ENCODE data around the gene PAPOLG. TPM values are rescaled to one million over a fixed set of nuclear protein-coding genes. Genes with fewer than 3 reads are reported as not detected.

Gene PAPOLG
- 10.7 TPM for total RNA-seq
- long read RNA-seq, partial matches to known transcripts = 8 of 10 reads
- long read RNA-seq, other reads (novel, unspliced or antisense) = 2 of 10 reads

DNA sequence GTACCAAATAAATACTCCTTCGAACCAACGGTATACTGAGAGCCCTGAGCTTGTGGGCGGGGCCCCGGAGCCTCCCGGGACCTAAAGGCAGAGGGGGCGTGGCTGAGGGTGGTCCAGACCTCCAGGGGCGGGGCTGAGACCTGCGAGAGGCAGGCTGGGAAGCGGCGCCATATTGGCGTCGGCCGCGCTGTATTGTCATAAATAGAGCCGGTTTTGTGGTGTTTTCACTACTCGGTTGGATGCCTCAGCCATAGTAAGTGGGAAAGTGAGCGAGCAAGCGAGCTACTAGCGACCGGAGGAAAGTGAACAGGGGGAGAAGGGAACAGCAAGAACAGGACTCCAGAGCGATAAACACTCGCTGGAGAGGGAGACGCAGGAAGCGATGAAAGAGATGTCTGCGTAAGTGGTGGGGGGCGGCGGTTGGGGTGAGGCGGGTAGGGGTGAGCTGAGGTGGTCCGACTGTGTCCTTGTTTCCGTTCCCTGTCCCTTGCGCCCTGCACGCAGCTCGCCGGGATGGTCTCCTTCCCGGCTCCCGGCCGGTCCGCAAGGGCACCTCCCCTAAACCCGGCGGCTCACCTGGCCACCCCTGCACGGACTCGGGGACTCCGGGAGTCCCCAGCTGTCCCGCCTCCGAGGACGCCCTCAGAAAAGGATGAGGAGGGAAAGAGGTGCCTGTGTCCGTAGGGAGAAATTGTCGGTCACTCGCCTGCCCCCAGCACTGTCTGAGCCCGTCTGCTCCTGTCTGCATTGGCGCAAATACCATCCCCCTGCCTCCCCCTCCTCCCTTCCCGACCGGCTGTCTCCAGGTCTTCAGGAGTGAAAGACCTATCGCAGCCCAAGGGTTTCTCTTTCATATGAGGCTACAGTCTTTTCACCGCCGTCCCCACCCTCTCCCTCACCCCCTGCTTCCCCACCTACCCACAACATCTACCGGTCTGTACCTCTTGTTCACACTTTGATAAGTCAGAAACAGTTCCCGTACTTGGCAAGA, at the start of gene PAPOLG:
TSS of gene PAPOLG (plus strand) at position 172 of the 991 bp plus-strand sequence. CDS start at position 383, 211 bp downstream.
- DNase-seq (ENCODE audit: low spot score) = peak; percentile 96

DNA sequence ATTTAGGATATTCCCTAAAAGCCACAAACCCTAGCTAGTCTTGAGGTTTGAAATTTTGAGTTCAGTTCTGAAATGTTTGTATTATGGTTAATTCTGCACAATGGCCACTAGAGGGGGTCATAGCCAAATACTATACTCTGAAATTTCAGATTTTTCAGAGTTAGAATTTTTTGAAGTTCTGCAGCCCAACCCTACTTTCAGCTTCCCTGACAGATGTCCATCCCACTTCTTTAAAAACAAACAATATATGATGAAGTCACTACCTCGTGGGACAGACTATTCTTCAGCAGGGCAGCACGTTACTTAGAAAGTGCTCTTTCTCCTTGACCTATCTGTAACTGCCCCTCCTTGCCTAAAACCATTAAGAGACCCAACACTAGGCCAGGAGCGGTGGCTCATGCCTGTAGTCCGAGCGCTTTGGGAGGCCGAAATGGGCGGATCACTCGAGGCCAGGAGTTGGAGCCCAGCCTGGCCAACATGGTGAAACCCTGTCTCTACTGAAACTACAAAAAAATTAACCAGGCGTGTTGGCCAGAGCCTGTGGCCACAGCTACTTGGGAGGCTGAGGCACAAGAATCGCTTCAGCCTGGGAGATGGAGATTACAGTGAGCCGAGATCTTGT, 48.2 kb upstream of the PAPOLG start:
- no peak for DNase-seq (ENCODE audit: low spot score)

DNA sequence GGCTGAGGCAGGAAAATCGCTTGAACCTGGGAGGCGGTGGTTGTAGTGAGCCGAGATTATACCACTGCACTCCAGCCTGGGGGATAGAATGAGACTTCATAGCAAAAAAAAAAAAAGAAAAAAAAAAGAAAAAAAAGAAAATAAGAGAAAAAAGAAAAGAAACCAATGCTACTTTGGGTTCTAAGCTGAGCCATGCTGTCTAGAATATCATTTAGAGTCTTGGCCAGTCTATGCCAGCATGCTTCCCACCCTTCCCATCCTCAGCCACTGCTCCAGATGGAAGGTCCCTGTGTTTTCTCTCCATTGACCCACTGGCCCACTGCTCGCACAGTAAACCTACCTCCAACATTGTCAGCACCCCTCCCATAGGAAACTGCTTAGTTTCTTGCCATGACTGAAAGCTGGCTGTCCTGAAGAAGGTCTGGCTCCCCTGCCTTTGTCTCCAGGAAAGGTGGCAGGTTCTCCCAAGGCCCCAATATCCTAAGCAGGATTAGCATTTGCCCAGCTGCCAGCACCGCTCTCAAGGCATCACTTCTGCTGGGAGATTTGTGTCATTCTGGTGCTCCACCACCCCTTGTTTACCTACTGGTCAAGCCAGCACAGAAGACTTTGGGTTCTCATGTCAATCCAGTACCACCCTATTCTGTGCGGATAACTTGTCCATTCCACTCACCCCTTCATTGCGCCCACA, 47.3 kb upstream of the PAPOLG start:
- DNase-seq (ENCODE audit: low spot score) = no peak

DNA sequence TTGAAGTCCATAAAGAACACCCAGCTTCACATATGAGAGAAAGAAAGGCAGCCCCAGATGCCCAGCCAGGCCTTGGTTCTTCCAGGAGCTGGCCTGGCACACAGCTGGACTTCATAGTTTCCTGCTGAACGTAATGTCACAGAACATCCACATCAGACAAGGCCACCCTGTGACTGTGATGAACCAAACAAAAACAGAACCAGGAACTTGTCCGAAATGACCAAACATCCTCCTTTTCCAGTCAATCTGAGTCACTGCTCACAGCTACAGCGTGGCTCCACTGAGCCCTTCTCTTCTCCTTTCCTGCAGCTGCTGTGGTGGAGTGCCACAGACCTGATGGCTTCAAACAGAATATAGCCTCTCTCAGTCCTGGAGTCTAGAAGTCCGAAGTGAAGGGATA, 45.4 kb upstream of the PAPOLG start:
- no peak for DNase-seq (ENCODE audit: low spot score)

DNA sequence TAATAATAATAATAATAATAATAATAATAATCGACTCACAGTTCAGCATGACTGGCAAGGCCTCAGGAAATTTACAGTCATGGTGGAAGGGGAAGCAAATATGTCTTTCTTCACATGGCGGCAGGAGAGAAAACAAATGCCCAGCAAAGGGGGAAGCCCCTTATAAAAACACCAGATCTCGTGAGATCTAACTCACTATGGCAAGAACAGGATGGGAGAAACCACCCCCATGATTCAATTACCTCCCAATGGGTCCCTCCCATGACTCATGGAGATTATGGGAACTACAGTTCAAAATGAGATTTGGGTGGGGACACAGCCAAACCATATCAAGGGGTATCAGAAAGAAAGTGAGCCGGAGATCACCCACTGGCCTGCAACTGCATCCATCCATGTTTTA, 40.5 kb upstream of the PAPOLG start:
- DNase-seq (ENCODE audit: low spot score) = no peak

DNA sequence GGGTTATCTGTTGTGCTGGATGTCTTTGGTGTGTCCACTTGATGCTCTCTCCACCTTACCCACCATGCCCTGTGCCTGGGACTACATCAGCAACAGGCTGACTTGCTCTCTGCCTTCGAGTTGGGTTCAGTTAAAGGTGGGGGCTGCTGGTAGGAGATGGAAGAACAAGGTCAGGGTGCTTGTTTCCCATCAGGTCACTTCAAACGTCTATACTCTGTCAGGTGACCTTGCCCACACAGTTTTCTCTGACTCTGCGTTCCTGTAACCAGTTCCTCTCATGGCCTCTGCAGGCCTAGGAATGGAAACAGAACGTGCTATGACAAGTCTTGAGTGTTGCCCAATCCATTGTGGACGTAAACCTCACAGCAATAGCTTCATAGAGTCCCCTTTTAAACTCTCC, 38.4 kb upstream of the PAPOLG start:
- DNase-seq (ENCODE audit: low spot score) = no peak

DNA sequence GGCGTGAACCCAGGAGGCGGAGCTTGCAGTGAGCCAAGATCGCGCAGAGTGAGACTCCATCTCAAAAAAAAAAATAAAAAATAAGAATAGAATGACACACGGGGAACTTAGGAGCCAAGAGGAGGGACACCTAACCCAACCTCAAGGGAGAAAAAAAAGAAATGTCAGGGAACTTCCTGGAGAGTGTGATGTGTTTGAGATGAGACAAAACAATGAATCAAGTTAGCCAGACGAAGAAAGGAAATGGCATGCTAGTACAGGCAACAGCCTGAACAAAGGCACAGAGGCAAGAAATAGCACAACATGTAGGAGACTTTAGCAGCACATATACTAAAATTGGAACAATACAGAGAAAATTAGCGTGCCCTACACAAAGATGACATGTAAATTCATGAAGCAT, 36.7 kb upstream of the PAPOLG start:
- DNase-seq (ENCODE audit: low spot score) = no peak

DNA sequence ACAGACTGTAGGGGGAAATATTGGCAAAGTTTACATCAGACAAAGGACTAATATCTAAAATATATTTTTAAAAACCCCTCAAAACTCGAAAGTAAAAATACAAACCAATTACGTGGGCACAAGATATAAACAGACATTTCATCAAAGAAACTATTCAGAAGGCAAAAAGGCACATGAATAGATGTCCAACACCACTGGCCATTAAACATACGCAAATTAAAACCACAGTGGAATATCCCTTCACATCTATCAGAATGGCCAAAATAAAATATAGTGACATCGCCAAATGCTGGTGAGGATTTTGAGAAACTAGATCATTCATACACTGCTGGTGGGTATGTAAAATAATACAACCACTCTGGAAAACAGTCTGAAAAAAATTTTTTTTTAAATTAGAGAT, 30.6 kb upstream of the PAPOLG start:
- DNase-seq (ENCODE audit: low spot score) = no peak

DNA sequence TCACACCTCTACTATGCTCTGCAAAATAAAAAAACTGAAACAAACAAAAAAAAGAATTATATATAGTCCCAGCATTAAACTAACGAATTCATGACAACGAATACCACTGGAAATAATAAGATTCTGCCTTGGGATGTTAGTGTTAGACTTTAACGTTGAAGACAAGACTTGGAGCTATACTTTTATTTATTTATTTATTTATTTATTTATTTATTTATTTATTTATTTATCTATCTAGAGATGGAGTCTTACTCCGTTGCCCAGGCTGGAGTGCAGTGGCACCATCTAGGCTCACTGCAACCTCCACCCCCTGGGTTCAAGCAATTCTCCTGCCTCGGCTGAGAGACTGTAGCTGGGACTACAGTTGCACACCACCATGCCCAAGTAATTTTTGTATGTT, 27.2 kb upstream of the PAPOLG start:
- no peak for DNase-seq (ENCODE audit: low spot score)

DNA sequence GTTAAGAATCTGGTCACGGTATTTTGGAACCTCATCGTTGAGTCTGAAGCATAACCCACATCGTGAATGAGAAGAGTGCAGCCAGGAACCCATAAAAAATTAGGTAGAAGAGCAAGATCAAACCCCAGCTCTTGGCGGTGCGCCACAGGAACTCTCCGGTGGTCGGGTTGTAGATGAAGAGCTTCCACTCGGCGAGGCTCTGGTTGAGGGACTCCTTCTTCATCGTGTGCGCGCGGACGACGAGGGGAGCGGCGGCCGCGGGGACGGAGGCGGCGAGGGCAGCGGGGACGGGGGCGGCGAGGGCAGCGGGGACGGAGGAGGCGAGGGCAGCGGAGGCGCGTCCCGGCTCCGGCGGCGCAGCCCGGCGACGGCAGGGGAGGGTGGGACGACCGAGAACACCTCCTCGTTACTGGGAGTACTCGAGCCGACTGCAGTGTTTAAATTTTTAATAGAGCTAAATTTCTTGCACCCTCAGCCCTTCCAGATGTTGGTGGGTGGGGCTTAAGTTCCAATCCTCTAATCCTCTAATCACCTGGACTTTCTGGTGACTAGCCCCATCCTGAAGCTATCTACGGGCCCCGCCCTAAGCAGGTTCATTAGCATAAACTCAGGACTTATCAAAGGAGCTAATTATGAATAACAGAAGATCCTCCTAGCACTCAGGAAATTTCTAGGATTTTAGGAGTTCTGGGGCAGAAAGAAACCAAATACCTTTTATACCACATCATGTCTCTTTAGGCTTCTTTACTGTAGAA, 20.4 kb upstream of the PAPOLG start:
- DNase-seq (ENCODE audit: low spot score) = no peak

DNA sequence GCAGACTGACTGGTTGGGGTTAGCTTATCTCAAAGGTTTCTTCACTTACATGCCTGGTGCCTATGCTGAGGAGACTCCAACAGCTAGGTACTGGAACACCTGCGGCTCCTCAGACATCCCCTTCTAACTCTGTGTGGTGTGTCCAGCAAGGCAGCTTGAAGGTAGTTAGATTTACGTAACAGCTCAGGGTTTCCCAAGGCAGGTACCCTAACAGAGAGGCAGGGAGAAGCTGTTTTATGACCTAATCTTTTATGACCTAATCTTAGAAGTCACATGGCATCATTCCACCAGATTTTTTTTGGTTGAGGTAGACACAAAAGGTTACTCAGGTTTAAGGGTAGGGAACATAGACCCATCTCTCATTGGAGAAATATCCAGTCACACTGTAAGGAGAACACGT, 17.4 kb upstream of the PAPOLG start:
- no peak for DNase-seq (ENCODE audit: low spot score)

DNA sequence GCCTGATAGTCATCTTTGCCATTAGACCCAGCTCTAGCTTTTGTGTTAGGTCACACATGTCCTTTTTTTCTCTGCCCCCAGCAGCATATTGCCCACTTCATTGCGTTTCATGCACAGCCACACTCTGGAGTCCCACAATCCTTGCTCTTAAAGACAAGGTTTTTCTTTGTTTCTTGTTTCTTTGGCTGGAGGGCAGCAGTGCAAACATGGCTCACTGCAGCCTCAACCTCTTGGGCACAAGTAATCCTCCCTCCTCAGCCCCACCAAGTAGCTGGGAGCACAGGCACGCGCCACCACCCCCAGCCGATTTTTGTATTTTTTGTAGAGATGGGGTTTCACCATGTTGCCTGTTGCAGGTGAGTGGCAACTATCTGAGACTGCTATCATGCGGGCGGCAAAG, 16.9 kb upstream of the PAPOLG start:
- no peak for DNase-seq (ENCODE audit: low spot score)

DNA sequence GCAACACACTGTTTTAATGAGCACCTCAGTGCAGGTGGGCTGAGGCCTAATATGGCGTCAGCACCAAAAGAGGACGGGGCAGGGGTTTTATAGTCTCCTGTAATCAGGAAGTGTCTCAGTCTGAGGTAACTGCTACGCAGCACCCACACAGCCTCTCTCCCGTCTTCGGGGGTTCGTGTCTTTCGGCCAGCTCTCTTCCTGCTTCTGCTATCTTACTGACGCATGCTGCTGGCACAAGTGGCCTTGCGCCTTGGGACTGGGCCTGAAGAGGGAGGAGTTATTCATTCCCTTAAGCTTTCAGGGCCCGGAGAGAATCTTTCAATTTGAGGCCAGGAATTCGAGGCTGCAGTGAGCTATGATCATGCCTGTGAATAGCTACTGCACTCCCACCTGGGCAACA, 14.5 kb upstream of the PAPOLG start:
- DNase-seq (ENCODE audit: low spot score) = no peak

DNA sequence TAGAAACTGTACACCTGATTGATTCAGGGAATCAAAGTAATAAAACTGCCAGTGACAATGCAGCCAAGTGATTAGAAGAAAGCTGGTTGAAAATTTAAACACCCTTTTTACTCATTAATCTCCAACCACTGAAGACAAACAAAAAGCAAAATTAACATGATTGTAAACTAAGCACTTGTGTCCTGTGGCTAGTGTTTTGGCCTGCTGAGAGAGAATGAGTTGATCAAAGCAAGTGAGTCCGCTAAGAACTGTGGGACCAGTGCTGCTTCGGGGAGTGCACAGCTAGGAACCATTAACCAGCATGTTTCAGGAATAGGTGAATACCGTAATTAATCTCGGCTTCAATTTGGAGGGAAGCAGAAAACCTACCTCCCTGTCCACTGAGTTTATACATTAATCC, 13.6 kb upstream of the PAPOLG start:
- DNase-seq (ENCODE audit: low spot score) = no peak

DNA sequence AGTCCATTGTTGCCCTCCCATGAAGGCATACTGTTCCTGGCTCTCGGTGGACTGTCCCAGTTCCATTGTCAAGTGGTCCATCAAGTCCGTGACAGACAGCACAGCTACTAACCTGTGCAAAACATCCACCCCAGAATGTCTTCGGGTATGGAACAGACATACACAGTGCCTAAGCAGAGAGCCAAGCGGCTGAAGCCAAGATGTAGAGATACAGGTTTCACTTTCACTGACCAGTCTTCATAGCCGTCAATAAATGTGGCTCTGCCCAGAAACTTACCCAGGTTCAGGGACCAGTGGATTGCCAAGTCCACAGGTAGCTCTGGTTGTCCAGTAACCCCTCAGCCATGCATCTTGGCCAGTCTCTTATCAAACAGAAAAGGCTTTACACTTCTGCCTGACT, 10.7 kb upstream of the PAPOLG start:
- DNase-seq (ENCODE audit: low spot score) = no peak

DNA sequence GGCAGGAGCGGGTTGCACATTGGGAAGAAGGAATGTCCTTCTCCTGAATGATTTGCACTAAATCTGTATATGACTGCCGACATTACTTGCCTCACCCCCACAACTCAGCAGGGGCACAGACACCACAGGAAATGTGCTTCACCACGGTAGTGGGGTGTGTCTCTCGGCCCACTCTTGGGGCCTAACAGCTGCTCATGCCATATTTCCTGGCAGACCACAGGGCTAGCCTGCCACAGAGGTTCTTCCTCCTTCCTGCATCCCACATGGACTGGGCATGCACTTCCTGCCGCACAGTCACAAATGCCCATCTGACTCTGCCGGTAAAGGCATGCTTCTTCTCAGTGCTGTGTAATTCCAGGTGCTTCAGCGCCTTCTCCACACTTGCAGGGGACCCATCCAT, 10.3 kb upstream of the PAPOLG start:
- DNase-seq (ENCODE audit: low spot score) = no peak

DNA sequence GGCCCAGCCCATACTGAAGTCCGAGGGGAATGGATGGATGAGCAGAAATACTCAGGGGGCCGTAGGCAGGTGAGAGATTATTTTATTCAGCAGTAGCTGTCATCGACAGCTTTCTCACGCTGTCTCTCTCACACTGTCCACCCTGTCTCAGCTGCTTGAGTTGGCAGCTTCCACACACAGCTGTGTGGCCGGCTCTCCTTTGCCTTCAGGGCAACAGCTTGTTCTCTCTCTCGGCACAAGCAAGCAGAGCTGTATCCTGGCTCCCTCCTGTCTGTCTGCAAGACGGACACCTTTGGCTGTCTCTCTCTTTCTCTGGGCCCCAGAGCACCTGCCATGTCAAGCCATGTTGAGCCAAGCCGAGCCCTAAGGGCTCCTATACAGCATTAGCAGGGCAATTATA, 9.8 kb upstream of the PAPOLG start:
- no peak for DNase-seq (ENCODE audit: low spot score)

DNA sequence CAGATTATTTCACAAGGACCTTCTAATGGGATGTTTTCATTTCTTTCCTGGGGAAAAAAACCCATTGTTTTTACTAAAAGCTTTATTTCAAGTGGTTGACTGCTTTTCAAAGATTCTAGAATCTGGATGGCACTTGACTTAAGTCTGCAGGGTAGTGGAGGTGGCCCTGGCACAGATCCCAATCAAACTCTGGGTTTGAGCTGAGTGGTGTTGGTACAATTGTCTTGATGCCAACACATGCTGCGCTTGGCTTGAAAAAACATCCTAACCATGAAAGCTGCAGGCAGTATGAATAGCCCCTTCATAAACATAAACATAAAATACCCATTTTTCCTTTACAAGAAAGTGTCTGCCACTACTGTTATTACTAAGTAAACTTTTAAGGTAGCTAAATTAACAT, 3.6 kb downstream of the PAPOLG start:
- DNase-seq (ENCODE audit: low spot score) = no peak

DNA sequence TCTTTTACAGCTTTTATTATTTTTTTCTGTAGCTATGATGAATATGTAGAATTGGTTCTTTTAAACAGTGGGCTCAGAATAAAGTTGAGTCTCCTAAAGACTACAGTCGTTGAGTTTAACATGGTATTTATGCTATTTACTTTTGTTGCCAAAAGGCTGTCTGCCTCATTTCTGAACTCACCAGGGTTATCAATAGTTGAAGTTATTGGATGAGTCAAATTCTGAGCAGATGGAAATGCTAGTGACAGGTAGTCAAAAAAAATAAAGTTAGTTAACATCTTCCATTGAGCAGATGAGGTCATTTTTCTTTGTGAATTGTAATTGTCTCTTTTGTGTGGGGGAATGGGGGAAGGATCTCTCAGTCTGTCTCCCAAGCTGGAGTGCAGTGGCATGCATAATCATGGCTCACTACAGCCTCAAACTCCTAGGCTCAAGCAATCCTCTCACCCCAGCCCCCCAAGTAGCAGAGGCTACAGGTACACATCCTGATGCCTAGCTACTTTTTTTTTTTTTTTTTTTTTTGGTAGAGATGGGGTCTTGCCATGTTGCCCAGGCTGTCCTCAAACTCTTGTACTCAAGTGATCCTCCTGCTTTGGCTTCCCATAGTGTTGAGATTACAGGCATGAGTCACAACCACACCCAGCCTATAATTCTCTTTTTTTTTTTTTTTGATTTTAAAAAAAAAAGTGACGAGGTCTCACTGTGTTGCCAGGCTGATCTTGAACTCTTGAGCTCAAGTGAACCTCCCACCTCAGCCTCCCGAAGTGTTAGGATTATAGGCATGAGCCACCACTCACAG, 8.9 kb downstream of the PAPOLG start:
- no peak for DNase-seq (ENCODE audit: low spot score)

DNA sequence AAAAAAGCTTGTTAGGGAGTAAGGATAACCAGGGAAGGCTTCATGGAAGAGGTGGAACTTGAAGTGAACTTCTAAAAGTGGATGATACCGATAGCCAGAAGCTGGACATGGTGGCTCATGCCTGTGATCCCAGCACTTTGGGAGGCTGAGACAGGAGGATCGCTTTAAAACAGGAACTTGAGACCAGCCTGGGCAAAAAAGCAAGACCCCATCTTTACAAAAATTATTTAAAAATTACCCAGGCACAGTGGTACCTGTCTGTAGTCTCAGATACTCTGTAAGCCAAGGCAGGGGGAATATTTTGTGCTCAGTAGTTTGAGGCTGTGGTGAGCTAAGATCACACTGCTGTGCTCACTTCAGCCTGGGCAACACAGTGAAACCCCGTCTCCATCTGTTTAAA, 10.2 kb downstream of the PAPOLG start:
- no peak for DNase-seq (ENCODE audit: low spot score)
